ENCODE data around the gene PKD1L1.
"Not testable (repeated sequence)": the region's sequence is repeated elsewhere in the genome, so short reads cannot be mapped to it uniquely, and the experiment has no call there.

PKD1L1 gene

GRCh38 chr7:47962262-47962661, 14.0 kb upstream of the PKD1L1 start:
- DNase-seq, result no peak

GRCh38 chr7:47957156-47957555, 8.9 kb upstream of the PKD1L1 start:
- DNase-seq, result no peak

- DNase-seq, result no peak
Observed at GRCh38 chr7:47956220-47956619, 8.0 kb upstream of the PKD1L1 start.

- no peak for DNase-seq
Observed at GRCh38 chr7:47954231-47954911, 6.1 kb upstream of the PKD1L1 start.

DNA sequence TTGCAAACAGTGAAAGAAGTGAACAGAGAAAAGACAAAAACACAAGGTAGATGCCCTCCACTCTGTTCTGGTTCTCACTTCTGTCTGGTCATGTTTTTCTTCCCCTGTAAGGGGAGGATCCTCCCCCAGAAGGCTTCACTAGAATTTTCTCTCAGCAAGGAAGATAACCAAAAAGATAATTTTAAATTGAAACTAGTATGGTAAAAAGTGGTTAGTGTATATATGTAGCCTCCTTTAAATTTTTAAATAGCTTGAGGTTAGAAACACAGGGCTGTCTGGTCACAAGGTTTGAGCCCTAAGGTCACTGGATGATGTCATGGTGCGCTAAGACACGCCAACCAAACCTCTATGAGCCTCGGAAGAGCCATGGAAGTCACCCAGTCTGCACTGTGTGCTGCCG, 5.6 kb upstream of the PKD1L1 start:
- no peak for DNase-seq

DNA sequence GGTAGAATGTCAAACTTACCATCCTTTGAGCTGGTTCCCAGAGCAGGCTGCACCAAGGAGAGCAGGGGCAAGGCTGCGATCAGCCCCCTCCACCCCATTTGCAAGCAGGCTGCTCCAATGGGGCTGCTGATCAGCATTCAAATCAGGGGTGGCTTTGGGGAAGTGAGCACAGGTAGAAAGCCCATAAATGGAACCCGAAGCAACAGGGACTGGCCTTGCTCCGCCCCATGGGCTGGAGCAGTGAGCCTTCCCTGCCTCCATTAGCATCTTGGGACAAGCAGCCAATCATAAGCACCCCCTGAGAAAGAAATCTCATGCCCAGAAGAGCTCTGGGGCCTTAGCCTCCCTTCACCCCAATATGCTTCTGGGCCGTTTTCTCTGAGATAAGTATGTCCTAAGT, 4.0 kb upstream of the PKD1L1 start:
- DNase-seq, result no peak

GRCh38 chr7:47951374-47951773, 3.1 kb upstream of the PKD1L1 start:
- DNase-seq, result no peak

DNA sequence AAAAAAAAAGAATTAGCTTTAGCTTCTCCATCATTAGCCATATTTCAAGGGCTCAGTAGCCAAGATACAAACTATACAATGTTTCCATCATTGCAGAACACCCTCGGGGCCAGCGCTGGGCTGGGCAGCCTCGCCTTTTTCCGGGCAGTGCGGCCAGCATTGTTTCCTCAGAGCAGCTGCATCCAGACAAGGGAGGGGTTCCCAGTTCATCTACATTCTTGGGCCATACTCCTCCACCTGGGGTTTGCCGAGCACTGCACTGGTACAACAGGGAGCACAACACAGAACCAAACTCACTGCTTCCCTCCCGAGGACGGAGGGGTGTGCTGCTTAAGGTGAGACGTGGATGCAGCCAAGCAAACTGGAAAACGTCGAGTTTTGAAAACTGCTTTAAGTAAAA, 2.4 kb upstream of the PKD1L1 start:
- DNase-seq, result no peak

DNA sequence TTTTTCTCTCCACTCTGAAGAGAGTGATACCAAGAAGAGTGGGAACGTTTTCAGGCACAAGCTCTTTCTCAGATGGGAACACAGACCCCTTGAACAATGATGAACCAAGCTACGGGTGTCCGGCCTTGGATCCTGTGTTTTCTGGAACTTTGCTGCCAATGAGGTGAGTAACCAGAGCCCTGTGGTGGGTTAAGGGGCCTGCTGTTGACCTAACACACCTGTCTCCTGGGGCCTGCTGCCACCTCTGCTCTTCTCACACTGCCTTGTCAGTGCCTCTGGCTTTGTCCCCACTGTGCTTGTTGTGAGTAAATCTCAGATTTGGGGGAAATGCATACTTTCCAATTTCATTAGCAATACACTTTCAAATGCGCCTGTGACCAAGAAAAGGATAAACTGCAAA, 1.4 kb upstream of the PKD1L1 start:
- no peak for DNase-seq

DNA sequence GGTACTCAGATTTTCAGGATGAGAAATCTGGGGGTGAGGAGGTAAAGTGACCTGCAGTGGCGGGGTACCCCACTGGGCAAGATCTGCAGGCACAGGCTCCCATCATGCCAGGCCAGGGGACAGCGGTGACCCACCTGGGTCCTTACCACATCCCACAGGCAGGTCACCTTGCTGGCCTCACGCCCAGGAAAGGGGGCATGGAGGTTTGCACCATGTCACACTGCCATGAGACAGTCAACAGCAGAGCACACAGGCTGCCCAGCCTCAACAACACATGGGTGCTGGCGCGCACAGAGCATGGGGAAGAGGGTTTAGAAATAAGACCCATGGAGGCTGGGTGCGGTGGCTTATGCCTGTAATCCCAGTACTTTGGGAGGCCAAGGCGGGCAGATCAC, 914 bp downstream of the PKD1L1 start:
- no peak for DNase-seq

DNA sequence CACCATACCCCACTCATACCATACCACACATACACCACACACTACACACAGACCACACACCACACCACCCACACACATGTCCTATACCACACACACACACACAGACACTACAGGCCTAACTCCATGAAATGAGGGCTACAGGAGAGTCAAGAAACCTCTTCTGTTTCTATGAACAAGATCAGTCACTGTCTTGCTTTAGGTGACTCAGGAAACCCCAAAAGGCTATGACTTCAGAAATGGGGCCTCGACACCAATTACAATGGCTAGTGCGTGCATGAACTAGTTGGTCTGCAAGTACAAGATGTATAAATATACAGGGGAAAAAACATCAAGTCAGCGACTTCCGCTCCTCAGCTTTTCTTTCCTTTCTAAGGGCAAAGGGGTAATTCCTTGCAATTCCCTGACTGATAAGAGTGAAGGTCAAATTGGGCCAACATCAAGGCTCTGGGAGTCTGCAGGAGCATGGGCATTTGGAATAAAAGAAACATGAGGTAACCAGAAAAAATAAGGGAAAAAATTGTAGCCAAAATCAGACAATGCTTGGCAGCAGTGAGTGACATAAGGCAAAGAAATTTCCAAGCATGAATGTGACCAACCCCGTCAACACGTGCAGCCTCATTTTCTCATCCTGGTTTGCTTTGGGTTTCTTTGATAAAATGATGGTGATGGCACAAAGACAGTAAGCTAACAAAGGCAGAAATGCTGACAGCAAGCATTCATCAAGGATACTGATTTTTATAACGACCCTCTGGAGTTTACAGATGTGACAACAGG, 1.5 kb downstream of the PKD1L1 start:
- DNase-seq, result no peak

DNA sequence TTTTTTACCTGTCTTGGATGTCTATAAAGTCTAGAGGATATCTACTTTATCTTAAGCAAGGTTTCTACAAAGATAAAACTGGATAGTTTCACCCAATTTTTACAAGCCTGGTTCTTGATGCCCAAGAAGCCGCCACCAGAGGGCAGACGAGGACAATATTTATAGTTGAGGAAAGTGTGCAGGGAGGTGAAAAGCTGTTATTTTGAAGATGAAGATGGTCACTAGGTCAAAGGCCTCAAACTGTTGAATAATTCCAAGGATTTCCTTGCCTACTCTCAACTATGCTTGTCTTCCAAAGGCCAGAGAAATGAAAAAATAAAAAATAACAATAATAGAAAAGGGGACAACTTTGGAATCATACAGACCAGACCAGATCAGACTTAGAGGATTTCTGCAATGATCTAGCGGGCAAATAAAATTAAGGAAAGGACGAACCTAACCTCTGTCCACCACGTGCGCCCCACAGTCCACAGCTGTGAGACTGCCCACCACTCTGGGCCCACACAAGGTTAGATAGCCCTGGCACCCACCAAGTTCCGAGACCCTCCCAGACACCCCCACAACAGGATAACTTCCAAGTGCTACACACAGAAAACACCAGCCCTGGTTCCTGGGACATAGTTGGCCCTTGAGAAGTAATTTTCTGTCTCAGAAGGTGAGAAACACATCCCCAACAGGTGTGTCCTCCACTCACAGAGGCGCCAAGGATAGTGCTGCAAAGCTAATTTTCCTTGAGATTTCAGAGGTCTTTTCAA, 2.8 kb downstream of the PKD1L1 start:
- DNase-seq, result peak; percentile 85

GRCh38 chr7:47944536-47945260, 3.6 kb downstream of the PKD1L1 start:
- DNase-seq, result no peak

- no peak for DNase-seq
Observed at GRCh38 chr7:47943676-47944474, 4.4 kb downstream of the PKD1L1 start.

- DNase-seq, result not testable (repeated sequence)
Observed at GRCh38 chr7:47942651-47943050, 5.6 kb downstream of the PKD1L1 start.

GRCh38 chr7:47942132-47942531, 6.1 kb downstream of the PKD1L1 start:
- DNase-seq, result no peak

- no peak for DNase-seq
Observed at GRCh38 chr7:47941136-47941844, 7.0 kb downstream of the PKD1L1 start.

- DNase-seq, result no peak
Observed at GRCh38 chr7:47940088-47941013, 7.9 kb downstream of the PKD1L1 start.

- DNase-seq, result no peak
Observed at GRCh38 chr7:47939425-47940036, 8.7 kb downstream of the PKD1L1 start.

DNA sequence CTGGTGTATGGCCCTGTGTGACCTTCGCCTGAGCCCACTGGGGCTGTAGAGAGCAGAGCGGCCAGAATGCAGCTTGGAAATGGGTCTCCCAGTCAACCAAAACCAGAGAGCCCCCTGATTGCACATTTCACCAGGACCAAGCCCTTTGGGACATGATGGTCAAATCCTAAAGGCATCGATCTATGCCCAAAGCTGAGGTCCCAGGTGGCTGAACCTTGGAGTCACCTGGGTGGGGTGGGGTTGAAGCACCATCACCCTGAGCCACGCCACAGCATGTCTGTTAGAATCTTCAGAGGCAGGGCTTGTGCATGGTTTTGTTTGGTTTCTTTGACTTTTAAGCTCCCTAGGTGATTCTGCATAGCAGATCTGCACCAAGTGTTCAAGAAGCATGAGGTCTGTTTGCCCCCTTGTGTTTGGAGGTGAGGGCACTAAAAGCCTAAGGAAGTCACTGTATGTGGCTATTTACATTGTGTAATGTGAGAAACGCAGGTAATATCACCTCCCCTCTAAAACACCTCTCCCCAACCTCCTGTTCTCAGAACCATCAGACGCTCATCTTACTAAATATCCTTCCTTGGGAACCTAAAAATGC, 9.6 kb downstream of the PKD1L1 start:
- DNase-seq, result no peak
